GM18868 (cell line): ENCODE data around the gene GATA5.

ENCODE experiments used
- ATAC-seq: cut with Tn5 transposase; IDR thresholded peaks from one replicate; pipeline ENCODE4 v1.9.1; 2021; ENCODE audit warnings: mild to moderate bottlenecking, moderate library complexity; ENCODE audit not compliant: unreplicated experiment

The GATA5 gene

GRCh38 chr20:62488470-62488869, 12.7 kb upstream of the GATA5 start:
- no peak for ATAC-seq

GRCh38 chr20:62487561-62488354, 12.0 kb upstream of the GATA5 start:
- ATAC-seq = no peak

GRCh38 chr20:62487118-62487517, 11.3 kb upstream of the GATA5 start:
- ATAC-seq = no peak

- ATAC-seq = no peak
Observed at GRCh38 chr20:62486484-62486883, 10.7 kb upstream of the GATA5 start.

- no peak for ATAC-seq
Observed at GRCh38 chr20:62485701-62486089, 9.9 kb upstream of the GATA5 start.

GRCh38 chr20:62485062-62485700, 9.4 kb upstream of the GATA5 start:
- ATAC-seq = no peak

GRCh38 chr20:62484478-62484877, 8.7 kb upstream of the GATA5 start:
- no peak for ATAC-seq

GRCh38 chr20:62483613-62484458, 8.0 kb upstream of the GATA5 start:
- no peak for ATAC-seq

- ATAC-seq = no peak
Observed at GRCh38 chr20:62482974-62483373, 7.2 kb upstream of the GATA5 start.

GRCh38 chr20:62482146-62482809, 6.5 kb upstream of the GATA5 start:
- no peak for ATAC-seq

GRCh38 chr20:62481425-62482145, 5.8 kb upstream of the GATA5 start:
- ATAC-seq = no peak

- no peak for ATAC-seq
Observed at GRCh38 chr20:62480318-62480717, 4.5 kb upstream of the GATA5 start.

GRCh38 chr20:62479656-62480055, 3.9 kb upstream of the GATA5 start:
- ATAC-seq = no peak

- ATAC-seq = no peak
Observed at GRCh38 chr20:62479156-62479555, 3.4 kb upstream of the GATA5 start.

- no peak for ATAC-seq
Observed at GRCh38 chr20:62477669-62478455, 2.1 kb upstream of the GATA5 start.

- ATAC-seq = no peak
Observed at GRCh38 chr20:62476056-62476838, 452 bp upstream of the GATA5 start.

GRCh38 chr20:62475027-62475771, 596 bp downstream of the GATA5 start:
- no peak for ATAC-seq

- ATAC-seq = no peak
Observed at GRCh38 chr20:62474604-62475026, 1.2 kb downstream of the GATA5 start.
